Stimulated activated CD8-positive, alpha-beta memory T cell treated with anti-CD3 and anti-CD28 coated beads, Interleukin-15, amount 100 ng/mL, for 4 hours (primary cell): ENCODE data around the gene GMPS.
"Not testable (repeated sequence)": the region's sequence is repeated elsewhere in the genome, so short reads cannot be mapped to it uniquely, and the experiment has no call there.

Source experiments
- DNase-seq, 2 donors: peaks; one replicate each; pipeline ENCODE4 v3.0.0-alpha.2; 2020; ENCODE audit warnings: low read depth in 2 of 2

The GMPS gene

DNA sequence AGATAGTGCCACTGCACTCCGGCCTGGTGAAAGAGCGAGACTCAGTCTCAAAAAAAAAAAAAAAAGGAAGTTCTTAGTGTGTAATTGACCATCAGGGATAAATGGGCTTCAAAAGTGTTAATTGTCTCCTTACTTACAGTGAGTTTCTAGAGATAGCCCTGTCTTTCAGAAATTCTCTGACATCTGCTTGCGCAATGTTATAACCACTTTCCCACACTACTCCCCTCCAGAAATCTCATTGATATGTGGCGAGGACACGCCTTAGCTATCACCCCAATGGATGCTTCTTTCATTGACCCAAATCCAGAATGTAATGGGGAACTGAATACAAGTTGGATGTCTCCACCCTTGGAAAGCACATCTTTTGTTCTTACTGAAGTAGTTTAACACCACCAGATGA lies 70.9 kb downstream of the GMPS start:
- DNase-seq = no peak

DNA sequence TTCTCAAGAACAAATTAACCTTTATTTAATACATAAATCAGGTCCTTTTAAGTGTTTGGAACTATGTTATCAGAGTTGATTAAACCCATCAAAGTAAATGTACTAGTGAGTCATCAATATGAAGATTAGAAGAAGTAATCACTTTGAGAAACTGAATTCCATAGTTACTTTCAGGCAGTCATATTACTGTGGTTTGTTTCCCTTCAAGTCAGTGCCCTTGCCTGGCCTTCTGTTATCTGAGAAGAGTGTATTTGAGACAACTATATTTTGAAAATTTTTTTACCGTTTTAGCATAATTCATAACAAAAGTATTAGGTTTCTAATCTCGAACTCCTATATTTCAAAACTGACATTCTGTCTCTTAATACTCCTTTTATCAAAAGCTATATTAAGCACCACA lies 73.6 kb downstream of the GMPS start:
- no peak for DNase-seq

DNA sequence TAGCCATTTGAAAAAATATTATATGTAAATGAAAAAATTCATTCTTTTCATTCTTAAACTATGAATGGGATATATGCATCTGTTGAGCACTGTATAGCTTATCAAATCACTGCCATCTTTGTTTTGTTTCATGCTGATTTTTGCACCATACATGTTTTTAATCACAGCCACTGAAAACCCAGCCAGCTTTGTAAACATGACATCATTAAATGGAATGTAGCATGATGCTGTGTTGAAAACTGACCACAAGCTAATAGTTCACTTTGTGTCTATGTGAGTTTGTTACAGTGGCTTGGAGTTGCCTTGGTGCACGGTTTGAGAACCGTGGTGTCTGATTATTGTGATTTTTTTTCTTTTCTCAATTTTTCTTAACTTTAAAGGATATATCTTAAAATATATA lies 75.7 kb downstream of the GMPS start:
- no peak for DNase-seq

DNA sequence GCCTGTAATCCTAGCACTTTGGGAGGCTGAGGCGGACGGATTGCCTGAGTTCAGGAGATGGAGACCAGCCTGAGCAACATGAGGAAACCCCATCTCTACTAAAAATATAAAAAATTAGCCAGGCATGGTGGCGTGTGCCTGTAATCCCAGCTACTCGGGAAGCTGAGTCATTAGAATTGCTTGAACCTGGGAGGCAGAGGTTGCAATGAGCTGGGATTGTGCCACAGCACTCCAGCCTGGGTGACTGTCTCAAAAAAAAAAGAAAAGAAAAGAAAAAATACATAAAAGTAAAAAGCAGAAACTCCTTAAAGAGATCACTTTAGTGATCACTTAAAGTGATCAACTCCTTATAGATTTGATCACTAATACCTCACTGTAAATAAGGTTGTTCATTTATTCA lies 78.0 kb downstream of the GMPS start:
- no peak for DNase-seq

DNA sequence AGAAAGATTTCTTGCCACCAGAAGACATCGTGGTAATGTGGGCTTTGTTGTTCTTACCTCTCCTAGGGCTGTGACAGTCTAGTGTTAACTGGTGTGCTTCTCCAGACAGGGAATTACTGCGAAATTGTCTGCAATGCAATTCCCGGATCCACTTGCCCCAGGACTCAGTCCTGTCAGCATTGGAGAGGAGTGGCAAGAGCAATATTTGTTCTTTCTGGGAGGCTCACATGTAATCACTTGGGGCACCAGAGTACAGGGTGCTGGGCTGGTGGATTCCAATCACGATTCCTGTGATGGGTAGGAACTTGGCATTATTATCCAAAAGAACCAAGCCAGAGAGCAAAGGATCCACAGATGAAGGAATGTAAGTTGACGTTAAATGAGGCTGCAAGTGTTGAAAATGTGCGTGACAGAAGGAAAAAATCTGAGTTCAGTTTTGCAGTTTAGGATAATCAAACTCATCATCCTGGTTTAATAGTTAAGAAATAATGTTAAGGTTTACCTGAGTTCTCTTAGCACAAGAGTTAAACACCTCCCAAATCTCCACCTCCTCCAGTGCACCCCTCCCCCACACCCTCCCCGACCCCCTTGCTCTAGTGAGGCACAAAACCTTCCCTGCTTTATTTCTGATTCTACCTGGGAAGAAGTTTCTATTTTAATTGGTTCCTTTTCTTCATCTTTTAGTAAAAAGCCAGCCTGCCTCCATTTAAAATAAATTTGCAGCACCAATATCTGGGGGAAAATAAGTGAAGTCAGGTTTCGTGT lies 79.2 kb downstream of the GMPS start:
- DNase-seq = no peak

DNA sequence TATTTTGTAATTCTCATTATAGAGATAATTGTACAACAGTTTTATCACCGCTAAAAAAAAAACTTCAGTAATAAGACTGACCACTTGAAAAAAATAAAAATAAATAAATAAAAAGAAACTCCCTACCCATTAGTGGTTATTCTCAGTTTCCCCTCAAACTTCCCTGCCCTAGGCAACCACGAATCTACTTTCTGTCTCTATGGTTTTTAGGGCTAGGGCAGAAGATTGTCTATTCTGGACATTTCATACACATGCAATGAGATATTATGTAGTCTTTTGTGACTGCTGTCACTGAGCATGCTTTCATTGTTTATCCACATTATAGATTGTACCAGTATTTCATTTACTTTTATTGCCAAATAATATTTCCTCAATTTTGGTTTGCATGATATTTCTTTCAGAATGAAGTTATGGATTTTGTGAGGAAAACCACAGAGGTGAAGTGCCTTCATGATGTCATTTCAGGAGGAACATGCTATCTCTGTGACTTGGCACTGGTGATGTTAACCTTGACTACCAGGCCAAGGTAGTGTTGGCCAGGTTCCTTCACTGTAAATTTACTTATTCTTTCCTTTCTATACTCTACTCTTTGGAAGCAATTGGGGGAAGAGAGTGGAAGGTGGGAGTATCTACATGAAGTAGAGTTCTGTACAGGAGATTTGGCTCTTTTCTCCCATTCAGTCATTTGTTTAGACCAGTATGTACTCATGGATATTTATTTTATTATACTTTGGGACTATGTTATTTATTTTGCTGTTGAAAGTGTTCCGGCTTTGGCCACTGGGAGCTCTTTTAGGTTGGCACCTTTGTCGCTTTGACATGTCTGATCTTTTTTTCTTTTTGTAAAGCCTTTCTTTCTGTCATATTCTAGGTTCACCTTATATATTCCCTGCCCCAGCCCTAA lies 86.3 kb downstream of the GMPS start:
- no peak for DNase-seq

DNA sequence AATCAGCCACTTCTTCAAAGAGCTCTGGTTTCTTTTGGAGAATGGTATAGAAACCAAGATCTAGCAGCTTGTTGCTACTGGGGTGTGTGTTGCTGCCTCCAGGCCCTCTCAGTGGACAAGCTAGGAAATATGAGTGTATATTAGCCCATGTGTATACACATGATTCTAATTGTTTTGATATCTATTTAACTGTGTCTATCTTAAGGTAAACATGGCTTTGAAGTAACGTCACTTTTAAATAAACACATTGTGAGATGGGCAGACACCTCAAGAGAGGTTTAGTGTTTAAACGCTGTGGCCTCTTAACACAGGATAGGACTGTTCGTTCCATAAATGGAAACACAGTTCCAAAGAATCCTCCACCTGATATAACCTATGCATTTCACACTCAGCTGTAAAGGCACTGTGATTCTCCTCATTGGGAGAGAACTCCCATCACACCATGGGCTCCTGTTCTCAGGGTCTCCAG lies 87.0 kb downstream of the GMPS start:
- no peak for DNase-seq

DNA sequence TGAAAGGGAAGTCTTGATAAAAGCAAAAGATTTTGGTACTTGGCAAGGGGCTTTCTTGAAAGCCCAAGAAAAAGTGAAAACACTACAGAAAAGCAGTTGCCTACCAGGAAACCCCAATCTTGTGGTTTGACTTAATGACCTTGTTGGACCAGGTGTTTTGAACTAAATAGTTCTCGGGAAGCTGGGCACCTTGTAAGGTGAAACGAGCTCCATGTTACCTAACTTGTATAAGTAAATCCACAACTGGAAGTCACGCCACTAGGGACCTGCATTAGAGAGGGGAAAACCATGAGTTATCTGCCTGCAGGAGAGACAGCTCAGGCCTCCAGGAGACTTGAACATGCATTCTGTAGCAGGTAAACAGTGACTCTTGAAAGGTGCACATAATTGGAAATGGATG lies 88.2 kb downstream of the GMPS start:
- no peak for DNase-seq

DNA sequence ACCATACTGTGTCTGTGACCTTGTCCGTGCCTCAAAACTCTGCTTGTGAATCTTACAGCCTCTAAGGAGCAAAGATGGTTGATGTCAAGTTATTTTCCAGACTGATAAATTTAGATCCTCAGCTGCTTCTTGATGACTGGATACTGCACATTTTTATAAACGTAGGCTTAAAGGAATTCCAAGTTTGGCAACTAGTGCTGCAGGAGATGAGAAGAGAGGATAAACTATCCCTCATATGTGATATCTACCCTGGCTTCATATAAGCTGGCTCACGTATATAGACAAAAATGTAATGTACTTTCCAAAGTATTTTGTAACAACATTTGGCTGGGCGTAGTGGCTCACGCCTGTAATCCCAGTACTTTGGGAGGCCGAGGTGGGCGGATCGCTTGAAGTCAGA lies 89.6 kb downstream of the GMPS start:
- no peak for DNase-seq

DNA sequence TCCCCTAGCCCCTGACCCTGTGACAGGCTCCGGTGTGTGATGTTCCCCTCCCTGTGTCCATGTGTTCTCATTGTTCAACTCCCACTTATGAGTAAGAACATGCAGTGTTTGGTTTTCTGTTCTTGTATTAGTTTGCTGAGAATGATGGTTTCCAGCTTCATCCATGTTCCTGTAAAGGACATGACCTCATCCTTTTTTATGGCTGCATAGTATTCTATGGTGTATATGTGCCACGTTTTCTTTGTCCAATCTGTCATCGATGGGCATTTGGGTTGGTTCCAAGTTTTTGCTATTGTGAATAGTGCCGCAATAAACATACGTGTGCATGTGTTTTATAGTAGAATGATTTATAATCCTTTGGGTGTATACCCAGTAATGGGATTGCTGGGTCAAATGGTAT lies 90.6 kb downstream of the GMPS start:
- not testable (repeated sequence) for DNase-seq

DNA sequence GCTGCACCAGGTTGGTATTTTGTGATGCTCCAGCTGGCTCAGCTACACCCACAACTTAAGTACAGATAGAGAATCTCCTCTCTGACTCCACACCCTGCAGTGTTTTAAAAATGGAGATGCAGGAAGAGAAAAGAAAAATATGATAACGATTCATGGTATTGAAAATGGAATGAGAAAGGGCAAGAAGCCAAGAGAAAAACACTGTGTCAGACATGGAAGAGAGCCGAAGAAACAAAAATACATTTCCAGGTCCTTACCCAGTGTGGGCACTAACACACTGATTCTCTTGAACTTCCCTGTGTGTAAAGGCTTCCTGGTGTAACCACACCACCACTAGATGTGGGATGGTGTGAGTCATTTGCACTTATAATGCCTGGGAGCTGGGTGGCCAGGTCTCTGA lies 93.1 kb downstream of the GMPS start:
- DNase-seq = no peak

DNA sequence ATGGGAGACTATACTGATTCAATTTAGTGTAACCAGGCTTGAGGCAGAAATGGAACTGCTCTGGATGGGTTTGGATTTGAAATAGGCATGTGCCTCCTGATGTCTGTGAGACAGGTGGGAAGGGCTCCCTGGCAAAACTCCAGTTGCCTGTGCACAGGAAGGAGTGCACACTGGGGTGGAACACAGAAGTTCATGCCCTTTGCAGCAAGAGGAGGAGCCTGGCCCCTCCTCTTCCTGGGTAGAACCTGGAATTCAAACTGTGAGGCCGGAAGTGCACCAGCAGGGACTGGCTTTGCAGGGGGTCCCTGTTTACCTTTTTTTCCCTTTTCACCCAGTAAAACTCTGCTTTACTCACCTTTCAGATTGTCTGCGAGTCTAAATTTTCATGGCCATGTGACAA lies 99.9 kb downstream of the GMPS start:
- DNase-seq = no peak

DNA sequence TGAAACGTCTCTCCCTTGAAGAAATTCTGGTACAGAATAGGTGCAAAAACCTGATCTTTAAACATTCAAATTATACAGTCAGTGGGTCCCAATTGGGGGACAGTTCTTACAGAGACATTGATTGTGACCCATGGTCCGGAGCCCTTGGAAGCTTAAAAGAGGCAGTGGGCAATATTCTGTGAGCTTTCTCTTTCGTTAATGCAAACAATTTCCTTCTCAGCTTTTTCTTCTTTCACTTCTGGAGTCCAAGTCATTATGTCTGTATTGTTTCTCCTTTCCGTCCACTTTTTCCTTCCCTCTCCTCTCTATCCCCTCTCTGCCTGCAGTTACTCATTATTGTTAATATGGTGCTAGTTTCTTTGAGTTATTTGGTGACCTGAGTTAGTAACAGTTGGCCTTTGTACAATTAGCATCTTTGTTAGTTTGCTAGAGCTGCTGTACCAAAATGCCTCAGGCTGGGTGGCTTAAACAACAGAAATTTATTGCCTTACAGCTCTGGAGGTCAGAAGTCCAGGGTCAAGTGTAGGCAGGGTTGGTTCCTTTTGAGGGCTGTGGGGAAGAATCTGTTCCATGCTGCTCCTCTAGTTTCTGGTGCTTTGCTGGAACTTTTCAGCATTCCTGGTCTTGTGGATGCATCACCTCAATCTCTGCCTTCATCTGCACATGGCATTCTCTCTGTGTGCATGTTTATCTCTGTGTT lies 102.6 kb downstream of the GMPS start:
- no peak for DNase-seq

DNA sequence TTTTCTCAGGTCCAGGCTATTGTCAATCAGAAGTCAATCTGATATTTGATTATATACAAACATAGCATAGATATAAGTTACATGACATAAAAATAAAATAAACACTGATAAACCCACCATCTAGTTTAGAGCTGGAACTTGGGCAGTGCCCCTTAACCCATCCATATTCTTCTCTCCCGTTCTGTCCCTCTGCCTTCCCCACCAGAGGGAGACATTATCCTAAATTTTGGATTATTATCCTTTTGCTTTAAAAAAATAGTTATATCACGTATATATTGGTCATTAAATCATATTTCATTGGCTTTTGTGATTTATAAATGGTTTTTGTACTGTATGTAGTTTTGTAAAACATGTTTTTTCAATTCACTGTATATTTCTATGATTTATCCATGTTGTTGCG lies 107.9 kb downstream of the GMPS start:
- no peak for DNase-seq

DNA sequence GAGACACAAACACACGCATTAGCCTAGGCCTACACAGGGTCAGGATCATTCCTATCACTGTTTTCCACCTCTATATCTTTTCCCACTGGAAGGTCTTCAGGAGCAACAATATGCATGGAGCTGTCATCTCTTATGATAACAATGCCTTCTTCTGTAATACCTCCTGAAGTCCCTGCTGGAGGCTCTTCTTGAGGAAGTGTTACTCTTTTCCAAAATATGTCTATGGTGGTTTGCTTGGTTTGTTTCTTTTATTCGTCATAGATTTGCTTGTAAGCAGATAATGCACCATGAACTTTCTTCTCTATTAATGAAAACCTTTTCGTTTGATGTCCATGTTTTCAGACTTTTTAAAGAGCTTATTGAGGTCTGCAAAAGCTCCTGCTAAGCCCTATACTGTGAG lies 109.3 kb downstream of the GMPS start:
- no peak for DNase-seq

DNA sequence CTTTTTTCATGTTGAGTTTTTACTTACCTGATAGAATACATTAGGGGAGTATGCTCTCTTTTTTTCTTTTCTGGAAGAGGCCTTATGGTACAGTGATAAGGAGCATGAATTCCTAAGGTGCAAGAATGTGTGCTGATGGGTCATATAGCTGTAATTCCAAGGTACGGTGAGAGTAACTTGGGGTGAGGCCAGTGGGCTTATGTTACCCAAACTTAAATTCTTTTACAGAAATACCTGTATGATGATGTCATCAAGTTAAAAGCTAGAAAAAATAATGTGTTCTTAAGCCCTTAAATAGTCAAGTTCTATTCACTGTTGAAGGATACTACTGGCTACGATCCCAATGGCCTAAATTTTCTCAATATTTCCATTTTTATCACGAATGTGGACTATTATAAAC lies 111.2 kb downstream of the GMPS start:
- DNase-seq = no peak

DNA sequence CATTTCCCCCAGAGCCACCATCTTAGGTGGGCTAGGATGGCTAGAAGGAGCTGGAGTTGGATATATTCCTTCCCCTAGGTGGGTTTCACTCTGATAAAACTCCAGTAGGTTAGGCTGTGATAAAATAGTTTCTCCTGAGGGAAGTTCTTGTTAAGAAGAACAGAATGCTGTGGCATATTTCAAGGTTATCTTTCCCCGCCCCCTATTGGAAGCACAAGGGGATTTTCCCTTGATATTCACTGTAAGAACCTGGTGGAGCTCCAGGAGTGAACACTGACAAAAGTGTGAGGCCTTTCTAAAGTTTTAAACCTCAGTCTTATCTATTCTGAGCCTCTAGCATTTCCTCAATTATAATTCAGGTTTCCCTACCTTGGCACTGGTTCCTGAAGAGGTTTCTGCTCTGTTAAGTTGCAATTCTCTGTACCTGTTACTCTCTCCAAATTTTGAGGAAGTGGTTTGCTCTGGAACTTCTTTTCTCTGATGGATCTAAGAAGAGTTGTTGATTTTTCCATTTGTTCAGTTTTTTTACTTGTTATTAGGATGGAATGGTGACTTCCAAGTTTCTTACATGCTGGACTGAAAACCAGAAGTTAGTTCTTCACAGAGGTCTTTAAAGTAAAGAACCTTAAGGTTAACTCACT lies 113.5 kb downstream of the GMPS start:
- no peak for DNase-seq

DNA sequence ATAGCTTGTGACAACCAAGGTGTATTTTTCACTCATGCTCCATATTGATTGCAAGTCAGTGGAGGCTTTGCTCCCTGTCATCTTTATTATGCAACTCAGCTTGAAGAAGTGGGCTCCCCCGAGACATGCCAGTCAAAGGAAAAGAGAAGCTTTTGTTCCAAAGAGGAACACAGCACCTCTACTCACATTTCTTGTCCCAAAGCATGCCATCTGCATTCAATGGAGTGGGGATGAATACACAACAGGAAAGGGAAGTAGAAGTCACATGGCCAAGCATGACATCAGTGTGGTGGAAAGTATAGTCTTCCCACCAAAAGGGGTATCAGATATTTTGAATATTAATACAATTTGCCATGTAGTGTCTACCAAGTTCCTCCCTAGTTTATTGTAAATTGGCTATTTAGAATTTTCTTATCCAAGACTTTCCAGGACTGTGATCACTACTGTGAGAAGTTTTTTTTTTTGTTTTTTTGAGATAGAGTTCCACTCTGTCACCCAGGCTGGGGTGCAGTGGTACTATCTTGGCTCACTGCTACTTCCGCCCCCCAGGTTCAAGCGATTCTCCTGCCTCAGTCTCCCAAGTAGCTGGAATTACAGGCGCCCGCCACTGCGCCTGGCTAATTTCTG lies 114.5 kb downstream of the GMPS start:
- DNase-seq = no peak

DNA sequence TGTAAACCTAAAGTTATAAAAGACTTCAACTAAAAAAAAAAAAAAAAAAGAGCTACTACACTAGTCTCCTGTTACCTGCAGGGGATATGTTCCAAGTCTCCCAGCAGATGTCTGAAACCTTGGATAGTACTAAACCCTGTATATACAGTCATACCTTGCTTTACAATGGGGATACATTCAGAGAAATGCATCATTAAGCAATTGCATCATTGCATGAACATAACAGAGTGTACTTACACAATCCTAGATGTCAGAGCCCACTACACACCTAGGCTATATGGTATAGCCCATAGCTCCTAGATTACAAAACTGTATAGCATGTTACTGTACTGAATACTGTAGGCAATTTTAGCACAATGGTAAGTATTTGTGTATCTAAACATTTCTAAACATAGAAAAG lies 119.1 kb downstream of the GMPS start:
- no peak for DNase-seq

DNA sequence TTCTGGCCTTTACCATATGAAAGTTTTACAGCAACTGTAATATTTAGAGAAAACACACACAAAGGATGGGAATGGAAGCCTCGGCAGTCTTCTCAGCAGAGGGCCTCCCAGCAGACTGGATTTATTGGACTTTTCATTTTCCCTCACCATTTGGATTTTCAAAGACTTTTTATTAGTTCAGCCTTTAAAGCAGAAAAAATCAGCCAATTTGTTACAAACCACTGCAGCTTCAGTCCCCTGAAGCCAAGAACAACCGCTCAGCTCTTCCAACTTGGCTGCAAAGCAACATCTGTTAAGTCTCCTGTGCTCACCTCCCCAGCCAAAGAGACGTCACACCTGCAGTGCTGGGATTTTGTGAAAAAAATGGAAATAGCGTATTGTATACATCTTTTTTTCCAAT lies 120.8 kb downstream of the GMPS start:
- no peak for DNase-seq

DNA sequence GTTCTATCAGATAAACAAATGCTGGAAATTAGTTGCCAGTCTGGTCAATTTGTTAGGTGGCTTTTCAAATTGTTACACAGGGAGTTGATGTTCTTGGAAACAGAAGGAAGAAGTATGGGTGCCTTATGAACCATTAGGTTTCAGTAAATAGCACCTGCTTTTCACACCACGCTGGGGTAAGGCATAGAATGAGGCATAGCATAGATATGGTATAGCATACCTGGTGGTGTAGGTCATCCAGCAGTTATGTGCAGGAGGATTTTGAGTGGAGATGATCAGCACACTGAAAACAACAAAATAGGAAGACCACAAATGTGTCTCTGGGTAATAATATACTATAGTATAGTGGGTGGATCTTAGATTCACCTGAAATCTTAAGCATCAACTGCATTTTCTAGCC lies 121.4 kb downstream of the GMPS start:
- DNase-seq = no peak
